Islet precursor cell (in vitro differentiated cells): ENCODE data around the gene LYRM1.

ENCODE experiments used
- DNase-seq: peaks from one replicate; pipeline ENCODE4 v3.0.0-alpha.2; 2018

LYRM1 gene

GRCh38 chr16:20903899-20904506 is 3.4 kb downstream of the LYRM1 start:
- DNase-seq = no peak

- DNase-seq = no peak
Measured at GRCh38 chr16:20904507-20905081, 4.0 kb downstream of the LYRM1 start.

- no peak for DNase-seq
Measured at GRCh38 chr16:20905576-20905975, 5.0 kb downstream of the LYRM1 start.

- DNase-seq = no peak
Measured at GRCh38 chr16:20906341-20907255, 6.0 kb downstream of the LYRM1 start.

- no peak for DNase-seq
Measured at GRCh38 chr16:20910781-20911321, 10.3 kb downstream of the LYRM1 start.

- DNase-seq = no peak
Measured at GRCh38 chr16:20911361-20911760, 10.8 kb downstream of the LYRM1 start.

- DNase-seq = no peak
Measured at GRCh38 chr16:20916289-20916688, 15.7 kb downstream of the LYRM1 start.

GRCh38 chr16:20916942-20917341 is 16.4 kb downstream of the LYRM1 start:
- DNase-seq = no peak

GRCh38 chr16:20918486-20919239 is 18.1 kb downstream of the LYRM1 start:
- DNase-seq = no peak

- no peak for DNase-seq
Measured at GRCh38 chr16:20920091-20920490, 19.5 kb downstream of the LYRM1 start.

- no peak for DNase-seq
Measured at GRCh38 chr16:20920799-20921198, 20.2 kb downstream of the LYRM1 start.

- no peak for DNase-seq
Measured at GRCh38 chr16:20923876-20924275, 23.3 kb downstream of the LYRM1 start.

GRCh38 chr16:20925751-20926150 is 25.2 kb downstream of the LYRM1 start:
- no peak for DNase-seq

- no peak for DNase-seq
Measured at GRCh38 chr16:20928774-20929411, 28.3 kb downstream of the LYRM1 start.

- DNase-seq = peak; percentile 64
Measured at GRCh38 chr16:20929676-20930364, 29.2 kb downstream of the LYRM1 start.

- DNase-seq = no peak
Measured at GRCh38 chr16:20930365-20930690, 29.8 kb downstream of the LYRM1 start.

GRCh38 chr16:20931066-20931600 is 30.6 kb downstream of the LYRM1 start:
- peak; percentile 55 for DNase-seq

GRCh38 chr16:20933589-20933988 is 33.0 kb downstream of the LYRM1 start:
- DNase-seq = no peak

GRCh38 chr16:20937736-20938135 is 37.2 kb downstream of the LYRM1 start:
- DNase-seq = no peak

GRCh38 chr16:20938426-20938825 is 37.9 kb downstream of the LYRM1 start:
- DNase-seq = no peak

GRCh38 chr16:20939611-20940010 is 39.0 kb downstream of the LYRM1 start:
- DNase-seq = no peak
